NCI-H1694 treated with DMSO at 0.1 percent for 48 hours (cell line): ENCODE measurements around the gene SARDH.

ENCODE experiments used
- DNase-seq: peaks from one replicate; lab custom pipeline; 2025; lab: John Stamatoyannopoulos, UW

SARDH gene

GRCh38 chr9:133715866-133716563, 22.1 kb downstream of the SARDH start:
- peak; percentile 85 for DNase-seq

GRCh38 chr9:133715295-133715865, 22.8 kb downstream of the SARDH start:
- DNase-seq, result no peak

DNA sequence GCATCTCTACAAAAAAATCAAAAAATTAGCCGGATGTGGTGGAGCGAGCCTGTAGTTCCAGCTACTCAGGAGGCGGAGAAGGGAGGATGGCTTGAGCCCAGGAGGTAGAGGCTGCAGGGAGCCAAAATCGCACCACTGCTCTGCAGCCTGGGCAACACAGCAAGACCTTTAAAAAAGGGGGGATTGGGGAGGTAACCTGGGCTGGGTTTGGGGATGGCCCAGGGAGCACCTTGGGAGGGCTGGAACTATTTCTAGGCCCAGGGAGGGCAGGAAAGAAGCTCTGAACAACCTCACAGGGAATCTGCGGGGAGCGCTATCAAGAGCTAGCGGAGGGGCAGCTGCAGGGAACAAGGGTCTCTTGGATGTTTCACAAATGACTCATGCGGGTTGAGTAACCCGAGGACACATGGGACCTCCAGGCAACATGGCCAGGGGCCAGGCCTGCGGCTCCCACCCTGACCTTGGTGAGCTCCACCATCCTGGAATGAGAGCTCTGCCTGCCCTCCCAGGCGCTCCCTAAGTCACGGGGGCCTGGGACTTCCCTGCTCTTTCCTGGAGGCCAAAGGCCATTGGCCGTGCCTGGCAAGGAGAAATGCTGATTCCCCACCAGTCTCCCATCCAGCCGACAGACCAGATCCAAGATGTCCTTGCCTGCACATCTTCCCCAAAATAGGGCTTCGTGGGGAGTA, 23.4 kb downstream of the SARDH start:
- DNase-seq, result peak; percentile 50

DNA sequence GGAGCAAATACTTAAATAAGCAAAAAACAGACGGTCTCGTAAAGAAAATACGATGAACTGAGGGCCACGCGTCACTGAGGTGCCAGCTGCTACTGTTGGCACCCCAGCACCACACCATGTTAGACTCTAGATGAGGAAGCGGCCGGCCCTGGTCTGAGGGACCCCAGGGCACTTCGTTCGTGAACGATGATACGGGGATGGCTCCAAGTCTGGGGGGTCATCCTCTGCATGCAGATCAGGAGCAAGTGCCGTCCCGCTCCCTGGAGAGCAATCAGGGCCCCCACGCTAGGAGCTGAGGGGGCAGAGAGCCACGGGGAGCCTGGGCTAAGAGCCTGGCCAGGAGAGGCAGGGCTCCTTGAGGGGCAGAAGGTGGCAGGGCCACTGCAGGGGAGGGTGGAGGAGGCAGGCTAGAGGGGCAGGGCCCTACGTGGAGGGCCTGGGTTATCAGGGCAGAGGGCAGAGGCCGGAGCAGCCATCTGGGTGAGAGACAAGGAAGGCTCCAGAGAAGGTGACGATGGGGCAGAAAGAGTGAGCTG, 24.1 kb downstream of the SARDH start:
- DNase-seq, result no peak

GRCh38 chr9:133713150-133713959, 24.8 kb downstream of the SARDH start:
- peak; percentile 28 for DNase-seq

GRCh38 chr9:133712221-133713100, 25.7 kb downstream of the SARDH start:
- no peak for DNase-seq

GRCh38 chr9:133711428-133712220, 26.5 kb downstream of the SARDH start:
- DNase-seq, result no peak

DNA sequence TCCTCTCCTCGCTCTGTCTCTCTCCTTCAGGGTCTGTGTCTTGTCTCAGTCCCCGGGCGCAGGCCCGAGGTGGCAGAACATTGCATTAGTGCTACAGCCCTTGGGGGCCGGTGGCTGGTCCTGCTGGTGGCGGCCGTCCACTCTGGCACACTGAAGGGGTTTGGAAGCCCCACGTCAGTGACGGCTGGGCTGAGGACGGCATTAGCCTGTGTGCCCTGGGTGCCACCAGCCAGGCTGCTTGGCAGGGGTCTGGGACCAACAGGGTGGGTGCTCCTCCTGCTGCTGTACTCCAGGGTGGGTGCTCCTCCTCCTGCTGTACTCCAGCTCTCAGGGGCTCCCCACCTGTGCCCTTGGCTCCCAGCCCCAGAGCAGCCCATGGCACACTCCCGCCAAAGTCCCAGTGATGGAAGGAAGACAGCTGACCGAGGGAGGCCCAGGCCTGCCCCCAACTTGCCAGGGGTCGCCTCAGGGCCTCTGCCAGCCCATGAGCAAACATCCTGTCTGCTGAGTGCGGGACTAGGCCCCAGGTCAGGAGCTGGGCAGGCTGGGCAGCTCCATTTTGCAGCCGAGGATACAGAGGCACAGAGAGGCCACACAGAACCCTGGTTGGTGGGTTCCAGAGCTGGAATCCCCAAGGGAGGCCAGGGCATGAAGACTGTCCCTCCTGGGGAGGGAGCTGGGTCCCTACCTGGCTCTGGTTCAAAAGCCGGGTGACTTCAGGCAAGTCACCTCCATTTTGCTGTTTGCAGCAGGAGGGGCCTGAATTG, 27.3 kb downstream of the SARDH start:
- DNase-seq, result peak; percentile 52

DNA sequence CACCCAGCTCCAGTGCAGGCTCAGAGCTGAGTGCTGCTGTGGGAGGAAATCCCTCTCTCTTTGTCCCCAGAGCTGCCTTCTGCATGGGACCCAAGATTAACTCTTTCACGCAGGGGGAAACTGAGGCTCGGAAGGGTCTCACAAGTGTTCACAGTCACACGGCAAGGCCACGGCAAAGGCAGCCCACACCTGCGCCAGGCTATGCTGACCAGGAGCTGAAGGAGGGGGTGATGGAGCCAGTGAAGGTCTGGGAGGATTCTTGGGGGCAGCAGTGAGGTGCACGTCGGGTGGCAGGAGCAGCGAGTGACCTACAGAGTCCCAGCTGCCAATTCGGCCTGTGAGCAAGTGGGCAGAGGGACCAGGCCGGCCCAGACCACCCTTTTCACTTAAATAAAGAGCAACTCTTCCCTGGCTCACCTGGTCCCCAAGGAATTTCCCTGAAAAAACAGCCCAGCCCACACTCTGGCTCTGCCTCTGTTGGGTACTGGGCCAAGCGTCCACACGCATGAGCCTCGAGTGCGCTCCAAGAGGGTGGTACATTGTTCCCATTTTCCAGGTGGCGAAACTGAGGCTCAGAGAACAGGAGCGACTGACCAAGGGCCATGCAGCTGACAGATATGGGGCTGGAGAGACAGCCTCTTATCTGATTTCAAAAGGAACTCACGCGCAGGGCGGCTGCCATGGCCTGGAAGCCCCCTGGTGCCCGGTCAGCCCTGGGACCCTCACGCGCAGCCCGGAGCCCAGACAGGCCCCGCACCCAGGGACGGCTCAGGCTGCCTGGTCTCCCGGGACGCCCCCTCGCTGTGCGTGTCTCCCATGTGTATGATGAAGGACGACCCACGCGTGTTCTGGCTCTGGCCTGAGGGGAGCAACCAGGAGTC, 28.2 kb downstream of the SARDH start:
- DNase-seq, result no peak

GRCh38 chr9:133709015-133709611, 29.0 kb downstream of the SARDH start:
- peak; percentile 86 for DNase-seq

DNA sequence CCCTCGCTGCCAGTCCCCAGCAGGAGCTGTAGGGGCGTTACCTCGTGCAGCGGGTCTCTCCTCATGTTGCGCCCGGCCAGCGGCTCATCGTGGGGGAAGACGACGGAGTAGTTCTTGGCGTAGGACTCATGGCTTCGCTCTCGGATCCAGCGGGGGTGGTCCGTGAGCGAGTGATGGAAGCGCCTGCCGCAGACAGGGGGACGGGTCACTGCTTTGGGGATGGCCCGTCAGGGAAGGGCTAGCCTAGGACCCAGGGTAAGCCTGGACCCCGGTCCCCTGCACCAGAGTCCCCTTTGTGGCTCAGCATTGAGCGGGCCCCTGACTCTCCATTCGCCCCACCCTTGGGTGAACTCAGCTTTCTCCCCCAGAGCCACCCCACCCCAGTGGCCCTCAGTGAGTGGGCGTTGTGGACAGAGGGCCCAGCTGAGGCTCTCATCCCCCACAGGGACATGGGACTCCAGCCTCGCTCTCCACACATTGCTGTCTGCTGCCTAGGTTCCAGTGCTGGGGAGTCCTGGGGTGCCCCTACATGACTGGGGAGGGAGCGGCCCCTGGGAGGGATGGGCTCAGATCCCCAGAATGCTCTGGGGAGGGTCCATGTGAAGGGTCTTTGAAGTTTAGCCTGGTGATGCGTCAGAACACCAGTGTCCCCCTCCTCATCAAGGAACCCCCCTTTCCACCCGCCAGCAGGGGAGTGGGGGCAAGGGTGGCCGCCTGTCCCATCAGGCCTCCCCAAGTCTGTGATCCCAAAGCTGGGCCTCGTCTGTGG, 29.7 kb downstream of the SARDH start:
- DNase-seq, result no peak

DNA sequence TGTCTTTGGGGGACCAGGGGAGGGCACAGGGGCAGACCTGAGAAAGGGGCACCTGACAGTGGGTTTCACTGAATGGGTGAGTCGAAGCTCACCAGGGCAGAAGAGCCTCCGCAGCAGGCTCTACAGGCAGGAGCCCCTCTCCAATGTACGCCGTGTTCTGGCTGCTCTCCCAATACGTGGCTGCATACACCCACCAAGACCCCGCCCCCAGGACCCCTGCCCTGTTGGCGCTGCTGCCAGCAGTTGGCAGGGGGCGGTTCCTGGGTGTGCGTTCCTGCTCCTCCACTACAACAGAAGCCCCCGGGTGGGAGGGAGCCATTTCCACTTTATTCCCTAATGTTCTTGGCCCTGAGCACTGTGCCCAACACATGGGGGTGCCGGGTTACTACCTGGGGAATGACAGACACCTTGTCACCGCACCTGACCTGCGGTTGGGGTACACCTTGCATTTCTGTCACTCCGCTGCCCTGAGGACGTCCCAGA, 30.3 kb downstream of the SARDH start:
- DNase-seq, result peak; percentile 87

GRCh38 chr9:133707065-133707762, 30.9 kb downstream of the SARDH start:
- peak; percentile 80 for DNase-seq

DNA sequence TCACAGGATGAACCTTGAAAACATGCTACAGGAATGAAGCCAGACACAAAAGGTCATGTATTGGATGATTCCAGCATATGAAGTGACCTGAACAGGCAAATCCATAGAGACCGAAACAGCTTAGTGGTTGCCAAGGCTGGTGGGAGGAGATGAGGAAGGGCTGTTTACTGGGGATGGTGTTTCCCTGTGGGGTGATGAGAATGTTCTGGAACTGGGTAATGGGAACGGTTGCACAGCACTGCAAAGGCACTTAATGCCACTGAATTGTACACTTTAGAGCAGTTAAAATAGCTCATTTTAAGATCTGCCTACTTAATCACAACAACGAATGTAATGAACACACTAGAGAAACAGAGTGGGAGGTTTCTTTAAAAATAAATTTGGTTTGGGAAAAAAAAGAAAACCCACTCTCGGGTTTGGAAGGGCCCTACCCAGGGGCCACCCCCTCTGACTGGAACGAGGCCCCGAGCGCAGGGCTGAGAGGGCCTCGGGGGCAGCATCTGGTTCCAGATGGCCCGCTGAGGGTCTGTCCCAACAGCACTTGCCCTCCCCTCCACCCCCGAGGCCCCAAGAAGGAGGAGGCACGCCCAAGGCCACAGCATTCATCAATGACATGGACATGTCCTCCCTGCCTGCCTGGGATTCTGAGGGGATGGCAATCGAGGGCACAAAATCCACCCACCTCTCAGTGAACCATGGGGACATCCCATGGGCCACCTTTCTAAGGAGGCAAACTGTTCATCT, 31.7 kb downstream of the SARDH start:
- no peak for DNase-seq

DNA sequence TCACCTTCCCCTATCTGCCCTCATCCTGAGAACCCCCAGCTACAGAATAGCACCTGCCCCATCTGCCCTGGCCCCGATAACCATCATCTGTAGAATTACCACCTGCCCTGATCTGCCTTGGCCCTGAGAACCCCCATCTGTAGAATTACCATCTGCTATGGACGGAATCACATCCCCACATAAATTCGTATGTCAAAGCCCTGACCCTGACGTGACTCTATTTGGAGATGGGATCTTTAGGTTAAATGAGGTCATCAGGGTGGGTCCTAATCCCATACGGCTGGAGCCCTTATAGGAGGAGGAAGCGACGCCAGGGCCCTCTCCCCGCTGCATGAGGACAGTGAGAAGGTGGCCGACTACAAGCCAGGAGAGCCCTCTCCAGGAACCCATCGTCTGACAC, 32.6 kb downstream of the SARDH start:
- DNase-seq, result peak; percentile 45

- no peak for DNase-seq
These were observed 33.4 kb downstream of the SARDH start for GRCh38 chr9:133704711-133705181.
